Measurements from ENCODE around the gene PPP1R16B.

Gene PPP1R16B

GRCh38 chr20:38827770-38828281 is 22.3 kb downstream of the PPP1R16B start:
- no peak for DNase-seq
- peaks cover 96% of the 10 kb centered on the region for H3K36me3 Mint-ChIP-seq (ENCODE audit: low read depth)
- H3K9me3 Mint-ChIP-seq = no peaks in the 10 kb centered on the region
- H3K4me1 Mint-ChIP-seq (ENCODE audit: low read depth) = peaks cover 97% of the 10 kb centered on the region
- peak overlapping the region; percentile 93 for H3K27ac Mint-ChIP-seq
- H3K27me3 Mint-ChIP-seq = no peaks in the 10 kb centered on the region
- peak overlapping the region; percentile 44 for H3K4me3 Mint-ChIP-seq

- peaks cover 96% of the 10 kb centered on the region for H3K36me3 Mint-ChIP-seq (ENCODE audit: low read depth)
- H3K4me3 Mint-ChIP-seq = no peak overlapping the region
- H3K27ac Mint-ChIP-seq = peak overlapping the region; percentile 93
- no peaks in the 10 kb centered on the region for H3K9me3 Mint-ChIP-seq
- DNase-seq = no peak
- no peaks in the 10 kb centered on the region for H3K27me3 Mint-ChIP-seq
- H3K4me1 Mint-ChIP-seq (ENCODE audit: low read depth) = peaks cover 98% of the 10 kb centered on the region
These were observed 23.2 kb downstream of the PPP1R16B start for GRCh38 chr20:38828514-38829295.

DNA sequence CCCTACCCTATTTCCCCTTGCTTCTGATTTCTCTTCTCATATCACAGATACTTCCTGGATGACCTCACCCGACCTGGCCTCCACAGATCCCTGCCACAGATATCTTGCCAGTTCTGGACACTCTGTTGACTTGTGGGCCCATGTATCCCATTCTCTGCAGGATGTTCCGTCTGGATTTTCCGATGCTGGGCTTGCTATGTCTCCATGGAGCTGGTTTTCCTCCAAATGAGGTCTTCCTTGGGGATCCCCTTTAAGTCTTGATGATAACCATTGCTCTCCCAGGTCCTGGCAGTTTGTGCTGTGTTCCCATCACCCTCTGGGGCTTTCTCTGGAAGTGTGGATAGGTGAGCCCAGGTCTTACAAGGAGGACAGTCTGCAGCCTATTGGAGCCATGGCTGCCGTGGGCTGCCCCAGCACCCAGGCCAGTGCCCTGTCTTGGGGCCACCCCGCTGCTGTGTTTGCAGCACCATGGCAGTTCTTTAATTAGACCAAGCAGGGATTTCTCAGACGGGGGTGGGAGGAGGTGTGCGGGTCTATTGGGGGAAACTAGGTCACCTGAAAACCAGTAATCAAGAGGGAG is 23.9 kb downstream of the PPP1R16B start:
- H3K9me3 Mint-ChIP-seq = peaks cover 2% of the 10 kb centered on the region
- H3K27ac Mint-ChIP-seq = peak overlapping the region; percentile 93
- H3K4me3 Mint-ChIP-seq = no peak overlapping the region
- H3K36me3 Mint-ChIP-seq (ENCODE audit: low read depth) = peaks cover 96% of the 10 kb centered on the region
- peaks cover 98% of the 10 kb centered on the region for H3K4me1 Mint-ChIP-seq (ENCODE audit: low read depth)
- no peaks in the 10 kb centered on the region for H3K27me3 Mint-ChIP-seq
- DNase-seq = no peak

DNA sequence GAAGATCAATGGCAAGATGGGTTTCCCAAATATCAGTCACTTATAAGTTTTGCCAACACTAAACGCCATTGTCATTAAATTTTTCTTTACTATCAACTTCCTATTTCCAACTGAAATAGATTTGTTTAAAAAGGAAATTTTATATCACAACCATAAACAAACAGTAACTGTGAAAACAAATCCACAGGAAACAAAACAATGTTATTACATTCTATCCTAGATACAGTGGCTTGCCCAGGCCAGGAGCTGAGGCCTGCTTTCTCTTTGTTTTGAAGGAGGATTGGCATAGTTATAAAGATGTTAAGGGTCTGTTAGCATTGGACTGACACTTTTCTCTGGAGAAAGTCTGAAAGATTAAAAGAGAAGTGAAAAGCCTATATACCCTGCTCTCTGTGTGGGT is 24.9 kb downstream of the PPP1R16B start:
- Mint-ChIP-seq H3K4me1 (ENCODE audit: low read depth) (peaks cover 95% of the 10 kb centered on the region), H3K4me3 (no peak overlapping the region), H3K36me3 (ENCODE audit: low read depth) (peaks cover 91% of the 10 kb centered on the region)

GRCh38 chr20:38831049-38831691 is 25.7 kb downstream of the PPP1R16B start:
- Mint-ChIP-seq H3K27me3 (no peaks in the 10 kb centered on the region), H3K27ac (peak overlapping the region; percentile 93), H3K4me3 (no peak overlapping the region), H3K4me1 (ENCODE audit: low read depth) (peaks cover 87% of the 10 kb centered on the region), H3K9me3 (peaks cover 2% of the 10 kb centered on the region), H3K36me3 (ENCODE audit: low read depth) (peaks cover 90% of the 10 kb centered on the region)
- DNase-seq = no peak

More for the DNA sequence above, 24.9 kb downstream of the PPP1R16B start:
- Mint-ChIP-seq H3K27ac (peak overlapping the region; percentile 93), H3K27me3 (no peaks in the 10 kb centered on the region), H3K9me3 (peaks cover 2% of the 10 kb centered on the region)
- no peak for DNase-seq

DNA sequence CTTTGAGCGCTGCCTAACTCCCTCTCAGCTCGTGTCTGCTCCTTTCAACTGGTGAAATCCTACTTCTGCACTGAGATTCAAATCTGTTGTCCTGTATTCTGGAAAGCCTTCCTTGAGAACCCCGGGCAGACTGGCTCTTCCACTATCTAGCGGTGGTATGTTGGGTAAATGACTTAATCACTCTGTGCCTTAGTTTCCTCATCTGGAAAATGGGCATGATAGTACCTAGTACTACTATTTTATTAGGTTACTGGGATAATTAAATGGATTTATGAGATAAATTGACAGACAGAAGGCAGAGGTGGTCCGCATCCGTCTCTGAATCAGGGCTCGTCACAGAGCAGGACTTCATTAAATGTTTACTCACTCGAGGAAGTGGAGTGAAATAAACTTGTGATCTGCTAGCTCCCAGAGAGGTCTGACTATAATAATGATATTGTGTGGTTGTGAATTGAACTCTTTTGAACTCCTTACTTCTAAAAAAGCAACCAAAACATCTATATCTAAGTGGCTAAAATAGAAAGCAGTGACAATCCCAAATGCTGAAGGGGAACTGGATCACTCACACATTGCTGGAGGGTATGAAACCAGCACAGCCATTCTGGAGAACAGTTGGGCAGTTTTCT is 26.6 kb downstream of the PPP1R16B start:
- H3K4me3 Mint-ChIP-seq = peak overlapping the region; percentile 54
- peaks cover 83% of the 10 kb centered on the region for H3K4me1 Mint-ChIP-seq (ENCODE audit: low read depth)
- peak overlapping the region; percentile 93 for H3K27ac Mint-ChIP-seq
- peaks cover 2% of the 10 kb centered on the region for H3K9me3 Mint-ChIP-seq
- no peaks in the 10 kb centered on the region for H3K27me3 Mint-ChIP-seq
- H3K36me3 Mint-ChIP-seq (ENCODE audit: low read depth) = peaks cover 91% of the 10 kb centered on the region
- DNase-seq = no peak

GRCh38 chr20:38833154-38833856 is 27.8 kb downstream of the PPP1R16B start:
- peaks cover 87% of the 10 kb centered on the region for H3K36me3 Mint-ChIP-seq (ENCODE audit: low read depth)
- H3K4me1 Mint-ChIP-seq (ENCODE audit: low read depth) = peaks cover 76% of the 10 kb centered on the region
- peak overlapping the region; percentile 54 for H3K4me3 Mint-ChIP-seq
- H3K27ac Mint-ChIP-seq = peak overlapping the region; percentile 93
- no peak for DNase-seq
- peaks cover 2% of the 10 kb centered on the region for H3K9me3 Mint-ChIP-seq
- no peaks in the 10 kb centered on the region for H3K27me3 Mint-ChIP-seq

GRCh38 chr20:38833857-38834164 is 28.3 kb downstream of the PPP1R16B start:
- Mint-ChIP-seq H3K27me3 (no peaks in the 10 kb centered on the region), H3K4me3 (peak overlapping the region; percentile 48), H3K9me3 (peaks cover 2% of the 10 kb centered on the region), H3K36me3 (ENCODE audit: low read depth) (peaks cover 87% of the 10 kb centered on the region), H3K27ac (peak overlapping the region; percentile 93), H3K4me1 (ENCODE audit: low read depth) (peaks cover 76% of the 10 kb centered on the region)
- no peak for DNase-seq

DNA sequence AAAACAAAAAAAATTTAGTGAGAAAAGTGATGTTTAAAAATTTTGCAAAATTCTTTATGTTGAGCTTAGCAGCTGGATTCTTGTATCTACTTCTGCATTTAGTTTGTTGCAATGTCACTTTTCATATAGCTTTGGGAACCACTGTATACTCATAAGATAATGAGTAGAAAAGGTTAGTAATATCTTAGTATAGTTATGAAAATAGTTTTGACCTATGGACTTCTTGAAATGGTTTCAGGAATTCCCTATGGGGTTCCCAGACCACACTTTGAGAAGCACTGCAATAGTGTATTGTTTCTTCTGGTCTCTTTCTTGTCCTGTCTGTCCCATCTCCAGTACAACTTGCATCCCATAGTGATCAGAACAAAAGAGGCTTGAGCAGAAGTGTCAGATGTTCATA is 29.4 kb downstream of the PPP1R16B start:
- peaks cover 2% of the 10 kb centered on the region for H3K9me3 Mint-ChIP-seq
- H3K4me1 Mint-ChIP-seq (ENCODE audit: low read depth) = peaks cover 76% of the 10 kb centered on the region
- no peaks in the 10 kb centered on the region for H3K27me3 Mint-ChIP-seq
- DNase-seq = no peak
- H3K27ac Mint-ChIP-seq = peak overlapping the region; percentile 76
- H3K4me3 Mint-ChIP-seq = no peak overlapping the region
- H3K36me3 Mint-ChIP-seq (ENCODE audit: low read depth) = peaks cover 87% of the 10 kb centered on the region

DNA sequence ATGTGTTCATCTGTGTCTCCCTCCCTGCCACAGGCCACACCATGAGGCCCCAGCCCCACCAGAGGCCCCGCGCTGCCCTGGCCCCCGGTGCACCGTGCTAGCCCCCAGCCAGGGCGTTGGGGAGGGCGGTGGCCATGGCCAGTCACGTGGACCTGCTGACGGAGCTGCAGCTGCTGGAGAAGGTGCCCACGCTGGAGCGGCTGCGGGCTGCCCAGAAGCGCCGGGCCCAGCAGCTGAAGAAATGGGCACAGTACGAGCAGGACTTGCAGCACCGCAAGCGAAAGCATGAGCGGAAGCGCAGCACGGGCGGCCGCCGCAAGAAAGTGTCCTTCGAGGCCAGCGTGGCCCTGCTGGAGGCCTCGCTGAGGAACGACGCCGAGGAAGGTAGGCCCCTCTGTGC is 30.3 kb downstream of the PPP1R16B start:
- peaks cover 87% of the 10 kb centered on the region for H3K36me3 Mint-ChIP-seq (ENCODE audit: low read depth)
- no peak overlapping the region for H3K4me3 Mint-ChIP-seq
- DNase-seq = no peak
- H3K27ac Mint-ChIP-seq = no peak overlapping the region
- peaks cover 76% of the 10 kb centered on the region for H3K4me1 Mint-ChIP-seq (ENCODE audit: low read depth)
- H3K27me3 Mint-ChIP-seq = no peaks in the 10 kb centered on the region
- H3K9me3 Mint-ChIP-seq = peaks cover 2% of the 10 kb centered on the region

- H3K4me3 Mint-ChIP-seq = no peak overlapping the region
- H3K36me3 Mint-ChIP-seq (ENCODE audit: low read depth) = peaks cover 87% of the 10 kb centered on the region
- H3K9me3 Mint-ChIP-seq = peaks cover 2% of the 10 kb centered on the region
- peaks cover 76% of the 10 kb centered on the region for H3K4me1 Mint-ChIP-seq (ENCODE audit: low read depth)
- no peaks in the 10 kb centered on the region for H3K27me3 Mint-ChIP-seq
- DNase-seq = no peak
- H3K27ac Mint-ChIP-seq = peak overlapping the region; percentile 55
These were observed 31.5 kb downstream of the PPP1R16B start for GRCh38 chr20:38836991-38837390.

DNA sequence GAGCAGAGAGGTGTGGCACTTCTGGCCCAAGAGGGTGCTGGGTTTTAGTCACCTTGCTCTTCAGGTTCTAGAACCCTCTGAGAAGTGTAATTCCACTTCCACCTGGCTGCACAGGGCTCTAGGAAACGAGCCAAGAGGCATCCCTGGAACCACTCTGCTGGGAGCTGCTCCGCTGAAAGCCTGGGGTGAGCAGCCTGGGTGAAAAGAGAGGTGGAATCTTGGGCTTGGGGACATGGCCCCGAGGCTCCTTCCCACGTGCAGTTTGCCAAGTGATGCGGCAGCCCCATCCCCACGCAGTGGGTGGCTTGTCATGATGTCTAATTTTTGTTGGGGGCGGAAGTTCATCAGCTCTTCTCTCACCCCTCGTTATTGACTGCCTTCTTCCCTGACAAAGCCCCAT is 32.8 kb downstream of the PPP1R16B start:
- Mint-ChIP-seq H3K36me3 (ENCODE audit: low read depth) (peaks cover 85% of the 10 kb centered on the region), H3K4me1 (ENCODE audit: low read depth) (peaks cover 76% of the 10 kb centered on the region), H3K27ac (peak overlapping the region; percentile 99), H3K9me3 (peaks cover 2% of the 10 kb centered on the region), H3K4me3 (no peak overlapping the region), H3K27me3 (no peaks in the 10 kb centered on the region)
- DNase-seq = no peak

- Mint-ChIP-seq H3K27me3 (no peaks in the 10 kb centered on the region), H3K4me3 (no peak overlapping the region), H3K36me3 (ENCODE audit: low read depth) (peaks cover 84% of the 10 kb centered on the region), H3K27ac (peak overlapping the region; percentile 99), H3K4me1 (ENCODE audit: low read depth) (peaks cover 76% of the 10 kb centered on the region), H3K9me3 (peaks cover 2% of the 10 kb centered on the region)
- no peak for DNase-seq
These were observed 34.1 kb downstream of the PPP1R16B start for GRCh38 chr20:38839563-38839962.

All from activated T-cell treated with anti-CD3 and anti-CD28 coated beads, Interleukin-2, amount 50 U/mL, for 24 hours (primary cell).